ENCODE measurements around the gene B4GALT5. TPM values are rescaled to one million over a fixed set of nuclear protein-coding genes. Genes with fewer than 3 reads are reported as not detected.

Gene B4GALT5
- total and polyA plus RNA-seq, 4 experiments from 2014 or later, result 0.43 to 6.2 (median 4.0) TPM

DNA sequence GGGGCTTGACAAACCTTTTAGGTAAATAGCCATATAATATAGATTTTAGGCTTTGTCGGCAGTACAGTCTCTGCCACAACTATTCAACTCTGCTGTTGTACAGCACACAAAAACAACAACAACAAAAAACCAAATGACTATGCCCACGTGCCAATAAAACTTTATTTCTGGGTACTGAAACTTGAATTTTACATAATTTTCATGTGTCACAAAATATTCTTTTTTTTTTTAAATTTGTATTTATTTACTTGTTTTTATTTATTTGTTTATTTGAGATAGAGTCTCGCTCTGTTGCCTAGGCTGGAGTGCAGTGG lies 34.8 kb upstream of the B4GALT5 start:
- Mint-ChIP-seq H3K4me3 (no peak overlapping the region), H3K4me1 (peaks cover 2 to 7% (median 6%) of the 10 kb centered on the region in 4 donors), H3K36me3 (no peaks in the 10 kb centered on the region), H3K9me3 (peaks cover 0 to 2% (median 0%) of the 10 kb centered on the region in 8 donors), H3K27me3 (peaks cover 4% of the 10 kb centered on the region in 2 donors), H3K27ac (peak overlapping the region in 1 of 7 donors; percentile 79)
- Histone ChIP-seq H3K4me3 (ENCODE audit: low read length in 2 of 2) (no peak overlapping the region), H3K27me3 (ENCODE audit: insufficient read depth, low read length) (no peaks in the 10 kb centered on the region), H3K36me3 (ENCODE audit: insufficient read depth, low read length) (no peaks in the 10 kb centered on the region), H3K27ac (ENCODE audit: low read depth, low read length) (no peak overlapping the region), H3K4me1 (ENCODE audit: insufficient read depth, low read length) (no peaks in the 10 kb centered on the region), H3K9me3 (ENCODE audit: control insufficient read depth in 1 of 2, low read length in 2 of 2) (no peaks in the 10 kb centered on the region)
- CTCF ChIA-PET (ENCODE audit: partially characterized antibody), result no interaction called here
- POLR2A ChIA-PET (ENCODE audit: partially characterized antibody), result no interaction called here
- intact Hi-C loops (cut with micrococcal nuclease), result no loop called here
- DNase-seq, result no peak

DNA sequence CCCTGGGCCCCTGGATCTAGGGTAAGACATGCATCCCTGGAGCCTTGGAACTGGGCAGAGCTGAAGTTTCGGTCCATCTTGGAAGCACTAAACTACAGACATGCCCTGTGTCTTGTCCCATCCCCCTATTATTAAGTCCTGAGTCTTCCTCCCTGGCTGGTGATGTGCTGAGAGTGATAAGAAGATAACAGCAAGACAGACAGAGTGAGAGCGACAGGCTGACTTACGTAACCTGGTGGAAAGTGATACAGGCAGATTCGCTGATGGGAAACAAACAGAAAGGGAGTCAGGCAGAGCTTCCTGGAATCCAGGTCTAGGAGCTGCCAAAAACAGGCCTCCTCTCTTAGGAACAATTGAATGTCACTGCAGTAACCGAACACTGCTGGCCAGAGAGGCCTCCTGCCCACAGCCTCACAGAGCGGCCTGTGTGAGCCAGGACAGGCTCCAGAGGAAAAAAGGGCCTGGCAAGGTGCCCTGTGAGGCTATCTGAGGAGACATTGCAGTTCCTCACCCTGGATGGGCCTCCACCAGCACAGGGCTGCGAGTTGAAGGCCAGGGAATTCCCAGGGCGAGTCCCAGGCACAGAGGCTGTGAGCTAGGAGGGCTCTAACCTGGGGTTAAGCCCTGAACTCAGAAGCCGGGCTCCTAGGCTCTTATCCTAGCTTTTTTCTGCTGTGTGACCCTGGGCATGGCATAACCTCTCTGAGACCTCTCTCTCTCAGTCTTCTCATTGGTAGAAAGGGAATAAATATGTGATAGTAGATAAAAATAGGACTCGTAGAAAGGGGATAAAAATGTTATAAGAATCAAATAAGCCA lies 34.2 kb upstream of the B4GALT5 start:
- no peak for DNase-seq
- Histone ChIP-seq H3K27ac (ENCODE audit: low read depth, low read length) (no peak overlapping the region), H3K9me3 (ENCODE audit: control insufficient read depth in 1 of 2, low read length in 2 of 2) (no peaks in the 10 kb centered on the region), H3K27me3 (ENCODE audit: insufficient read depth, low read length) (no peaks in the 10 kb centered on the region), H3K4me3 (ENCODE audit: low read length in 2 of 2) (no peak overlapping the region), H3K4me1 (ENCODE audit: insufficient read depth, low read length) (no peaks in the 10 kb centered on the region), H3K36me3 (ENCODE audit: insufficient read depth, low read length) (no peaks in the 10 kb centered on the region)
- ChIA-PET CTCF (ENCODE audit: partially characterized antibody) (no interaction called here), POLR2A (ENCODE audit: partially characterized antibody) (no interaction called here)
- Mint-ChIP-seq H3K4me3 (no peak overlapping the region), H3K9me3 (peaks cover 0 to 2% (median 0%) of the 10 kb centered on the region in 8 donors), H3K27ac (peak overlapping the region in 1 of 7 donors; percentile 79), H3K4me1 (peaks cover 2 to 7% (median 6%) of the 10 kb centered on the region in 4 donors), H3K36me3 (no peaks in the 10 kb centered on the region), H3K27me3 (peaks cover 4 to 6% of the 10 kb centered on the region in 2 donors)
- intact Hi-C loops (cut with micrococcal nuclease), result no loop called here

DNA sequence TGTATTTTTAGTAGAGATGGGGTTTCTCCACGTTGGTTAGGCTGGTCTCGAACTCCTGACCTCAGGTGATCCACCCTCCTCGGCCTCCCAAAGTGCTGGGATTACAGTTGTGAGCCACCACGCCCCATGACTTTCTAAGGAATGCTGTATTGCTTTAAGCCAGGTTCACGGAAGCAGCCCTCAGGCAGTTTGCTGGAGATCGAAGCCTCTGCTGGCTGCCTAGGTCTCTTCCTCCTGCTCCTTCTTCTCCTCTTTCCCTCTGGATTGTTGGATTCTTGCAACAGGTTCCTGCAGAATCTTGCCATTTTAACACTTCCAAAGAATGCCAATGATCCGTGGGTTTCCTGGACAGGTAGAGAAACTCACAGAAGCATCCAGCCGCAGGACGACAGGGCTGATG lies 29.3 kb upstream of the B4GALT5 start:
- no peaks in the 10 kb centered on the region for H3K4me1 Mint-ChIP-seq
- Histone ChIP-seq H3K27me3 (ENCODE audit: insufficient read depth, low read length) (no peaks in the 10 kb centered on the region), H3K4me1 (ENCODE audit: insufficient read depth, low read length) (no peaks in the 10 kb centered on the region), H3K36me3 (ENCODE audit: insufficient read depth, low read length) (no peaks in the 10 kb centered on the region), H3K9me3 (ENCODE audit: control insufficient read depth in 1 of 2, low read length in 2 of 2) (no peaks in the 10 kb centered on the region), H3K27ac (ENCODE audit: low read depth, low read length) (no peak overlapping the region), H3K4me3 (ENCODE audit: low read length in 2 of 2) (no peak overlapping the region)
- ChIA-PET CTCF (ENCODE audit: partially characterized antibody) (interaction anchor here (0.7 kb wide), 1 partner anchor 334 kb away, joined by 3 read pairs; no protein-coding TSS in a partner anchor), POLR2A (ENCODE audit: partially characterized antibody) (no interaction called here)
- H3K36me3 Mint-ChIP-seq, result no peaks in the 10 kb centered on the region
- H3K27ac Mint-ChIP-seq, result no peak overlapping the region
- intact Hi-C loops (cut with micrococcal nuclease), result no loop called here
- peaks cover 5 to 6% of the 10 kb centered on the region in 2 donors for H3K27me3 Mint-ChIP-seq
- H3K9me3 Mint-ChIP-seq, result peaks cover 0 to 2% (median 0%) of the 10 kb centered on the region in 8 donors
- no peak overlapping the region for H3K4me3 Mint-ChIP-seq
- no peak for DNase-seq

DNA sequence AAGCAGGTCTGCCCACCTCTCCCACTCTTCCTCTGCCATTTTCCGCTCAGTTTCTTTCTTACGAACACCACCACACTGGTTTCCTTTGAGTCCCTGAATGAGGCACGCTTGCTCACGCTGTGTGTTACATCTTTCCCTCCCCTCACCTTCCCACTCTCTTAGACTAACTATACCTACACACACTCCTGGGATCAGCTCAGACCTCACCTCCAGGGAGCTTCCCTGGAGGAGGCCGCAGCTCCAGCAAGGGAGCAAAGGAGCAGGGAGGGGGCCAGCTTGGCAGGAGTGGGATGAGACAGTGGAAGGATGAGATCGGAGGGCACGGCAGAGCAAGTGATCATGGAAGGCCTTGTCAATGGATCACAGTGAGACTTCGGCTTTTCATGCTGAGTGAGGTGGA lies 28.3 kb upstream of the B4GALT5 start:
- Histone ChIP-seq H3K27me3 (ENCODE audit: insufficient read depth, low read length) (no peaks in the 10 kb centered on the region), H3K36me3 (ENCODE audit: insufficient read depth, low read length) (no peaks in the 10 kb centered on the region), H3K4me3 (ENCODE audit: low read length in 2 of 2) (no peak overlapping the region), H3K27ac (ENCODE audit: low read depth, low read length) (no peak overlapping the region), H3K9me3 (ENCODE audit: control insufficient read depth in 1 of 2, low read length in 2 of 2) (no peaks in the 10 kb centered on the region), H3K4me1 (ENCODE audit: insufficient read depth, low read length) (no peaks in the 10 kb centered on the region)
- intact Hi-C loops (cut with micrococcal nuclease), result no loop called here
- Mint-ChIP-seq H3K36me3 (no peaks in the 10 kb centered on the region), H3K4me1 (no peaks in the 10 kb centered on the region), H3K4me3 (no peak overlapping the region), H3K27ac (no peak overlapping the region), H3K9me3 (peaks cover 0 to 2% (median 0%) of the 10 kb centered on the region in 8 donors), H3K27me3 (peaks cover 5 to 6% of the 10 kb centered on the region in 2 donors)
- DNase-seq, result no peak
- ChIA-PET CTCF (ENCODE audit: partially characterized antibody) (no interaction called here), POLR2A (ENCODE audit: partially characterized antibody) (no interaction called here)

DNA sequence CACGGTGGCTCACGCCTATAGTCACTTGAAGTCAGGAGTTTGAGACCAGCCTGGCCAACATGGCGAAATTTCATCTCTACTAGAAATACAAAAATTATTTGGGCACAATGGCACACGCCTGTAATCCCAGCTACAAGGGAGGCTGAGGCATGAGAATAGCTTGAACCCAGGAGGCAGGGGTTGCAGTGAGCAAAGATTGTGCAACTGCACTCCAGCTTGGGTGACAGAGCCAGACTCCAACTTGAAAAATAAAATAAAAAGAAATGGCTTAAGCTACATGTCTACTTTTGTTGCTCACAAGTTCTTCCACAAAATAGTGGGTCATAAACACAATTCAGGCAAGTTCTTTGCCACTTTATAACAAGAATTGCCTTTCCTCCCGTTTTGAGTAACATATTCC lies 27.1 kb upstream of the B4GALT5 start:
- Histone ChIP-seq H3K9me3 (ENCODE audit: control insufficient read depth in 1 of 2, low read length in 2 of 2) (no peaks in the 10 kb centered on the region), H3K36me3 (ENCODE audit: insufficient read depth, low read length) (no peaks in the 10 kb centered on the region), H3K27ac (ENCODE audit: low read depth, low read length) (no peak overlapping the region), H3K4me3 (ENCODE audit: low read length in 2 of 2) (no peak overlapping the region), H3K4me1 (ENCODE audit: insufficient read depth, low read length) (no peaks in the 10 kb centered on the region), H3K27me3 (ENCODE audit: insufficient read depth, low read length) (no peaks in the 10 kb centered on the region)
- intact Hi-C loops (cut with micrococcal nuclease), result no loop called here
- no peak overlapping the region for H3K4me3 Mint-ChIP-seq
- DNase-seq, result no peak
- CTCF ChIA-PET (ENCODE audit: partially characterized antibody), result no interaction called here
- POLR2A ChIA-PET (ENCODE audit: partially characterized antibody), result no interaction called here
- H3K9me3 Mint-ChIP-seq, result no peaks in the 10 kb centered on the region
- H3K27ac Mint-ChIP-seq, result no peak overlapping the region
- H3K4me1 Mint-ChIP-seq, result no peaks in the 10 kb centered on the region
- H3K36me3 Mint-ChIP-seq, result no peaks in the 10 kb centered on the region
- H3K27me3 Mint-ChIP-seq, result peaks cover 5 to 6% of the 10 kb centered on the region in 2 donors

DNA sequence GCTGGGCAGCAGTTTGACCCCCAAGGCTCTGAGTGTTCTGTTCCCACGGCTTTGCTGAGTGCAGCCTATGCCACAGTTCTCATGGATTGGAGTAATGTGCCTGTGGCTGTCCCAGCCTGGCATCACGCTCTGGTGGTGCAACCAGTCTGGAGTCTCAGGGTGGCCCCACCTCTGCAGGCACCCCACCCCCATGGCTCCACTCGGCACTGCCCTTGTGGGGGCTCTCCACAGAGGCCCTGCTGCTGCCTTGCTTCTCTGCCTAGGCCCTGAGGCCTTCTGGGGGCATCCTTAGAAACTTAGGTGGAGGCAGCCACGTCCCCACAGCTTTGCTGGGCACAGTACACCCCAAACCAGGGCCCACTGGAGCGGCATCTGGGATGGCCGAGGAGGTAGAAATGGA lies 25.4 kb upstream of the B4GALT5 start:
- DNase-seq, result no peak
- Histone ChIP-seq H3K27ac (ENCODE audit: low read depth, low read length) (no peak overlapping the region), H3K27me3 (ENCODE audit: insufficient read depth, low read length) (no peaks in the 10 kb centered on the region), H3K9me3 (ENCODE audit: control insufficient read depth in 1 of 2, low read length in 2 of 2) (no peaks in the 10 kb centered on the region), H3K36me3 (ENCODE audit: insufficient read depth, low read length) (no peaks in the 10 kb centered on the region), H3K4me1 (ENCODE audit: insufficient read depth, low read length) (no peaks in the 10 kb centered on the region), H3K4me3 (ENCODE audit: low read length in 2 of 2) (no peak overlapping the region)
- Mint-ChIP-seq H3K4me3 (no peak overlapping the region), H3K27me3 (peaks cover 5% of the 10 kb centered on the region in 2 donors), H3K4me1 (no peaks in the 10 kb centered on the region), H3K27ac (no peak overlapping the region), H3K9me3 (no peaks in the 10 kb centered on the region), H3K36me3 (no peaks in the 10 kb centered on the region)
- POLR2A ChIA-PET (ENCODE audit: partially characterized antibody), result no interaction called here
- intact Hi-C loops (cut with micrococcal nuclease), result no loop called here
- CTCF ChIA-PET (ENCODE audit: partially characterized antibody), result no interaction called here

DNA sequence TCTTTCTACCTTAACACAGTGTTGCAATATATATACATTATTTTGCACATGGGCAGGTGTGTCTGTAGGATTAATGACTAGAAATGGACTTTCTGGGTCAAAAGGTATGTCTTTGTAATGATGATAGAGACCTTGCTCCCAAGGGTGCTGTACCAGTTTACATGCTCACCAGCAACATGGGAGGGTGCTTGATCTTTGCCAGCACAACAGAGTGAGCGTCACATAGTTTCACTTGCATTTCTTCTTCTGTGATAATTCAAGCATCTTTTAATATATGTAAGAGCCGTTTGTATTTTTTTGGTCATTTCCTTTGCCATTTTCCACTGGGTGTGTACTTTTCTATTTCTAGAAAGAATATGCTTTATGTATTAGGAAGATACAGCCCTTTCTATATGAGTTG lies 23.6 kb upstream of the B4GALT5 start:
- Mint-ChIP-seq H3K36me3 (no peaks in the 10 kb centered on the region), H3K4me3 (no peak overlapping the region), H3K27me3 (peaks cover 3 to 8% of the 10 kb centered on the region in 2 donors), H3K9me3 (no peaks in the 10 kb centered on the region), H3K27ac (no peak overlapping the region), H3K4me1 (no peaks in the 10 kb centered on the region)
- CTCF ChIA-PET (ENCODE audit: partially characterized antibody), result no interaction called here
- POLR2A ChIA-PET (ENCODE audit: partially characterized antibody), result interaction anchor here (0.6 kb wide), 1 partner anchor 126 kb away, joined by 3 read pairs; no protein-coding TSS in a partner anchor
- no peaks in the 10 kb centered on the region for H3K9me3 ChIP-seq (ENCODE audit: control insufficient read depth in 1 of 2, low read length in 2 of 2)
- no peaks in the 10 kb centered on the region for H3K36me3 ChIP-seq (ENCODE audit: insufficient read depth, low read length)
- no peak overlapping the region for H3K4me3 ChIP-seq (ENCODE audit: low read length in 2 of 2)
- no peak for DNase-seq
- H3K27me3 ChIP-seq (ENCODE audit: insufficient read depth, low read length), result no peaks in the 10 kb centered on the region
- no peaks in the 10 kb centered on the region for H3K4me1 ChIP-seq (ENCODE audit: insufficient read depth, low read length)
- intact Hi-C loops (cut with micrococcal nuclease), result no loop called here
- H3K27ac ChIP-seq (ENCODE audit: low read depth, low read length), result no peak overlapping the region
